HuH-7 (cell line): Measurements from ENCODE around the gene PSMG4.

Experiments
- DNase-seq: peaks from one replicate; pipeline ENCODE4 v3.0.0; 2011; ENCODE audit warnings: low spot score

Gene PSMG4

DNA sequence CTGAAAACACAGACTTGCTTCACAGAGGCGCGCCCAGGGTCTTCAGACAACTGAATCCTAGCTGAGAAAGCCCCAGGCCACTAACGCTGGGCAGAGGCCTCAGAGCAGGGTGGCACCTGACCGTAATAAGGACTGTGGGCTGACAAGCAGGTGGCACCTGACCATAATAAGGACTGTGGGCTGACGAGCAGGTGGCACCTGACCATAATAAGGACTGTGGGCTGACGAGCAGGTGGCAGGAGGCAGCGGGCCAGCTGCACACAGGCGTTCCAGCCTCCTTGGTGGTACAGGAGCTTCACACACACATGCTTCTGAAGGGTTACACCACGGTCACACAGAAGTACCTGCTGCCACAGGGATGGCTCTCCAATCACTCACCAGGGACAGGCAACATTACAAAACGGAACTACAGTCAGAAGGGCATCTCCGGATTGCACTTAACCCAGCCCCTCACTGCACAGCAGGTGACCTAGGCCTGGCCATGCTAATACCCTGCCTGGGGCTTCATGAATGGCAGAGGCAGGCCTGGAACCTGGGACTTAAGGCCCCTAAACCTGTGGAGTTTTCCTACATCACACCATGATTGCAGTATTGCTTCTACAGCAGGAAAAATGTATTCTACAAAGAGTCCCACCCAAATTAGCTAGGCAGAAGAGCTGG is 50.8 kb downstream of the PSMG4 start:
- no peak for DNase-seq

DNA sequence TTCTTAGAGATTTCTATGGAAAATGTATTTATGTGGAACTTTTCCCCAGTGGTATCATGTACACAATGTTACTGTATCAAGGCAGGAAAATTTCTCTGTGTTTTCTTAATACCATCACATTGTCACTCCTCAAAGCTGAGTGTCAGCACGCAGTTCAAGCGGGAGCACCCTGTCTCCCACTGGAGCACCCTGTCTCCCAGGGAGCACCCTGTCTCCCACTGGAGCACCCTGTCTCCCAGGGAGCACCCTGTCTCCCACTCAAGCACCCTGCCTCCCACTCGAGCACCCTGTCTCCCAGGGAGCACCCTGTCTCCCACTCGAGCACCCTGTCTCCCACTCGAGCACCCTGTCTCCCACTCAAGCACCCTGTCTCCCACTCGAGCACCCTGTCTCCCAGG is 51.3 kb downstream of the PSMG4 start:
- no peak for DNase-seq

DNA sequence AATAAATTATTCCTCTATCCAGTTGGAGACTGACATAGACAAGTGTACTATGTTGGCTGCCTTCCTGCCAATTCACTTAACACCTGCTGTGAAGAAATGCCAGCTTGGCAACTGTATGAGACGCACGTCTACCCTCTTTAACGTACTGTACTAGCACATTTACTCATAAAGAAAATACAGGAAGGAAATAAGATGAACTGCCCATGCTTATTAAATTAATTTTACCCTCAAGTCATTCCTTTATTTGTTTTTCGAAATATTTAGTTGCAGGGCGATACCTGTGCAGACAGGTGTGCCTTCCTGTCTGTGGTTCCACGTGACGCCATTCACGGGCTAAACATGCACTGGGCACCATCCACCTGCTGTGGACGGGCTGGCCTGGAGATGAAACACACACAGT is 52.0 kb downstream of the PSMG4 start:
- DNase-seq = no peak

DNA sequence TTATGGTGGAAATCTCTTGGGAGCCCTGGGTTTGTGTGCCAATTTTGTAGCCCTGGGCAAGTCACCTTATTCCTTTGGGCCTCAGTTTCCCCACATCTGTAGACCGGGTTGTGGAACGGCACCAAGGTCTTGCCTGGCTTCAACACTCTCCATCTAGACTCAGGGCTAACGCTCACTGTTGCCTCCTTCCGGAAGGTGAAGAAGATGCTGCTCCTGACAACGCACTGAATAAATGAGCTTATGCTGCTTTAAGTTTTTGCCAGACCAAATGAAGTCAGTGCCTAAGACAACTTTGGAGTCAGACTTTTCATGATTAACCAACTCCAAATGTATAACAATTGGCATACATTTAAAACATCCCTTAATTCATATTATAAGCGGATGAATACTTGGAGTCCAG is 53.1 kb downstream of the PSMG4 start:
- DNase-seq = no peak

DNA sequence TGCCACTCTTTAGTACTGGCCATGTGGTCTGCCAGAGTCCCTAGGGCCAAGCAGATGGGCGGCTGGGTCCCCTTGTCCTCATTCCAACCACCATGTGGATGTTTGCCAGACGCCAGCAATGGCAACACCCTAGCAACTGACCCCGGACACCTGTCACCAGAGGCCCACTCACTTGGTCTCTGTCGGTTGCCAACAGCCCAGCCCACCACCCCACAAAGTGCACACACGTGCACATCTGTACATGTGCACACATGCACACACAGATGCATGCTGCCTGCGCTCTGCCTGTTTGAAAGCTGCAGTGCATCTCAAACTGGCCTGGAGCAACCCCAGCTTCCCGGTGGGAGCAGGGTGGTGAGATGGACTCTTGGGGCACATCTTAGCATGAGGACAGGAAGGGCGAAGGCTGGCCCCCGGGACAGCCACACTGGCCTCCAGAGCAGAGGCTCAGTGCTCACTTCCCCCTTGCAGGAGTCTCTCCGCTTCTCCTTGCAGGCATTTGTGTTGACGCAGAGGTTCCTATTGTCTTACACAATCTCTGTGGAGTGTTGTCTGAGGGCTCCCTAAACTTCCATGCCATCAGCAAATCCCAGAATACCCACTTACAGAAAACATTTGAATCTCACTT is 54.0 kb downstream of the PSMG4 start:
- no peak for DNase-seq

DNA sequence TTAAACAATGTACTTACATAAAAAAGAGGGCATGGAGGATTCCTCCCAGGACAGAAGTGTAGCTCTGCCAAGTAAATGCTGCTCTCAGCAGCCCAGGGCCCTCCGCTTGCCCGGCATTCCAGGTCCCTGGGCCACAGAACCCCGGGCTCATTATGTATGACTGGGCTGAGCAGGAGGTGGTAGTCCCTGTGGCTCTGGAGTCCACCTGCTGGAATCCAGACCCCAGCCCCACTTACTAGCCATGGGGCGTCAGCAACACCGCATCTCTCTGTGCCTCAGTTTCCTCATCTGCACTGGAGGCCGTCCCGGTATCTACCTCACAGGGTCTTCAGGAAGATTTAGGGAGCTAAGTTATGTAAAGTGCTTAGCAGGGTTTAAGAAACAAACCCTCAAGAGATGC is 55.4 kb downstream of the PSMG4 start:
- DNase-seq = no peak

DNA sequence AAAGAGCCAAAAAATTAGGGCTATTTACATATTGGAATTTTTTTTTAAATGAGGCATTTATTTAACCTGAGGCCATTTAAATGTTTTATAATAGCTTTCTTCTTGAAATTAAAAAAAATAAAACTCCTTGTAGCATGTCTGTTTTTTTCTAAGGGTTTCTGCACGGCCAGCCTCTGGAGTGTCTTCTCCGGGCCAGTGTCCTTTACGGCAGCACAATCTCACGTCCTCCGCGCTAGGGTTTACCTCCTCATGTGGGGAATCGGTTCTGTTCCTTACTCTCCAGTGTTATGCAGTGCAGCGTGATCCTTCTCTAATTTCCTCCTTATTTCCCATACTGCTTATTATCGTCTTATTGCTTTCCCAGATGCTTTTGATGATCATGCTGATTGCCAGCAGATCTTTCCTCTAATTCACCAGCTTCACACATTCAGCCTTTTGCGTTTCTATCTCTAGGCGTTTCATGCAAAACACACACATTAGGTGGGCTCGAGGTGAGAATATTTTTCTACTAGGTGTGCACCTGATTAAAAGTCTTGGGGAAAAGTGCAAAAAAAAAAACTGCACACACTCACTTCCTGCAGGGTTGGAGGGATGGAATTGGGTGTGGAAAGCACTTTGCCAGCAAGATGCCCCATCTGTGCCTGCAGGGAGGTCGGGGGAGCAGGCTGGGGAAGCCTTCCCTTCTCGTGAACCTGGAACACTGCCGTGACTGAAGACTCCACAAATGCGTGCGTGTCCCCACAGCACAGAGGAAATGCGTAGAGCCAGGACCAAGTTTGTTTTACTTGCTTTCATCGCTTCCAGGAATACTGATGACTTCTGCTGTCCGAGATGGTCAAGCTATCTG is 56.1 kb downstream of the PSMG4 start:
- no peak for DNase-seq

DNA sequence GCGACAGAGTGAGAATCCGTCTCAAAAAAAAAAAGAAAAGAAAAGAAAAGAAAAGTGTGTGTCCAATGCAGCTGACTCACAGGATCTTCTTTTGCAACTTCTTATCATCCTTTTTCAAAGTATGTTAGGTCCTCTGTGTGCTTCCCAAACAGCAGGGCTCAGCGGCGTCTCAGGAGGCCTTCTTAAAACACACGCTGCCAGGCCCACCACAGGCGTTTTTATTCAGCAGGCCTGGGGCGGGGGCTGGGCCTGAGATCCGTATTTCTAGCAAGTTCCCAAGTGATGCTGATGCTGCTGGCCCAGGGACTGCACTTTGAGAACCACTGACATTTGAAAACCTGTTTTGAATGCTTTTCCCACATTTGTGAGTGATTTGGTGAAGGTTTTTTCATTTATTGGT is 57.1 kb downstream of the PSMG4 start:
- no peak for DNase-seq

DNA sequence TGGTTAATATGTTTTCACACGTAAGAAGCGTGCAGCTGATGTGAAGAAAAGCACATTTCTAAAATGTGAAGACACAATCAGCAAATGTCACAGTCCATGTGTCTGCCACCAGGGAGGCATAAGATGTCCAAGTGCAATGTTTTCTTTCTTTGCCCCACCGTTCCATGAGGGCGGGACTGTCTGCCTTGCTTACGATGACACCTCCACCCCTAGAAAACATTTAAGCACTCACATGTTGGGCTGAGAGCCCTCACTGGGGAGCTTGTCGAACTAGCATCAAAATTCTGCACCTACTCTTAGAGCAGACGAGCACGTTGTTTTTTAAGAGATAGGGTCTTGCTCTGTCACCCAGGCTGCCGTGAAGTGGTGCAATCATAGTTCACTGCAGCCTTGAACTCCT is 57.6 kb downstream of the PSMG4 start:
- DNase-seq = no peak

DNA sequence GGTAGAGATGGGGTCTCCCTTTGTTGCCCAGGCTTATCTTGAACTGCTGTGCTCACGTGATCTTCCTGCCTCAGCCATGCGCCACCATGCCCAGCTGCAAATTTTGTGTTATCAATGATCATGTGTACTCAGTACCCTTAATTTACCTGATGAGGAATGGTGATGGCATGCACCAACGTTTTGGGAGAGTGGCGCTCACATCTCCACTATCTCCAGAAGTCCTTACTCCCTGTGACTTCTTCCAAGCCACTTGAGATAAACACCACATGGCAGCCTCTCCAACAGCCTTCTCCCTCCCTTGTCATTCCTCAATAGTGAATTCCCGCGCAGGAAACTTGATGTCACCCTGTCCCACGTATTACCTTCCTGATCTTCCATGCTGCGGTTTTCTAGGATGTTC is 58.1 kb downstream of the PSMG4 start:
- no peak for DNase-seq
